Measurements from ENCODE around the gene ABI3BP. TPM values are rescaled to one million over a fixed set of nuclear protein-coding genes. Genes with fewer than 3 reads are reported as not detected.

Gene ABI3BP
- total and polyA plus RNA-seq, 4 donors, result 1.9 to 4.2 (median 2.4) TPM

GRCh38 chr3:100856821-100857220 lies 136.4 kb downstream of the ABI3BP start:
- no peak for DNase-seq (ENCODE audit: low spot score)
- 95% methylated on average over 1 of the region's 1 CpG for WGBS

GRCh38 chr3:100852840-100853239 lies 140.4 kb downstream of the ABI3BP start:
- TF ChIP-seq, protein P1, sequence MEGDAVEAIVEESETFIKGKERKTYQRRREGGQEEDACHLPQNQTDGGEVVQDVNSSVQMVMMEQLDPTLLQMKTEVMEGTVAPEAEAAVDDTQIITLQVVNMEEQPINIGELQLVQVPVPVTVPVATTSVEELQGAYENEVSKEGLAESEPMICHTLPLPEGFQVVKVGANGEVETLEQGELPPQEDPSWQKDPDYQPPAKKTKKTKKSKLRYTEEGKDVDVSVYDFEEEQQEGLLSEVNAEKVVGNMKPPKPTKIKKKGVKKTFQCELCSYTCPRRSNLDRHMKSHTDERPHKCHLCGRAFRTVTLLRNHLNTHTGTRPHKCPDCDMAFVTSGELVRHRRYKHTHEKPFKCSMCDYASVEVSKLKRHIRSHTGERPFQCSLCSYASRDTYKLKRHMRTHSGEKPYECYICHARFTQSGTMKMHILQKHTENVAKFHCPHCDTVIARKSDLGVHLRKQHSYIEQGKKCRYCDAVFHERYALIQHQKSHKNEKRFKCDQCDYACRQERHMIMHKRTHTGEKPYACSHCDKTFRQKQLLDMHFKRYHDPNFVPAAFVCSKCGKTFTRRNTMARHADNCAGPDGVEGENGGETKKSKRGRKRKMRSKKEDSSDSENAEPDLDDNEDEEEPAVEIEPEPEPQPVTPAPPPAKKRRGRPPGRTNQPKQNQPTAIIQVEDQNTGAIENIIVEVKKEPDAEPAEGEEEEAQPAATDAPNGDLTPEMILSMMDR (IDR thresholded peaks at IDR 0.05; ENCODE audit: low read depth, low read length, missing input control), result no peak
- no peak for TF ChIP-seq JUND (IDR thresholded peaks at IDR 0.05)
- TF ChIP-seq, protein P2, sequence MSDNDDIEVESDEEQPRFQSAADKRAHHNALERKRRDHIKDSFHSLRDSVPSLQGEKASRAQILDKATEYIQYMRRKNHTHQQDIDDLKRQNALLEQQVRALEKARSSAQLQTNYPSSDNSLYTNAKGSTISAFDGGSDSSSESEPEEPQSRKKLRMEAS (IDR thresholded peaks at IDR 0.05), result no peak
- no peak for TF ChIP-seq FOXA1 (IDR thresholded peaks at IDR 0.05)
- no peak for TF ChIP-seq NR2F2 (IDR thresholded peaks at IDR 0.05)
- no peak for TF ChIP-seq FOXA2 (IDR thresholded peaks at IDR 0.05)
- TF ChIP-seq, protein P3, sequence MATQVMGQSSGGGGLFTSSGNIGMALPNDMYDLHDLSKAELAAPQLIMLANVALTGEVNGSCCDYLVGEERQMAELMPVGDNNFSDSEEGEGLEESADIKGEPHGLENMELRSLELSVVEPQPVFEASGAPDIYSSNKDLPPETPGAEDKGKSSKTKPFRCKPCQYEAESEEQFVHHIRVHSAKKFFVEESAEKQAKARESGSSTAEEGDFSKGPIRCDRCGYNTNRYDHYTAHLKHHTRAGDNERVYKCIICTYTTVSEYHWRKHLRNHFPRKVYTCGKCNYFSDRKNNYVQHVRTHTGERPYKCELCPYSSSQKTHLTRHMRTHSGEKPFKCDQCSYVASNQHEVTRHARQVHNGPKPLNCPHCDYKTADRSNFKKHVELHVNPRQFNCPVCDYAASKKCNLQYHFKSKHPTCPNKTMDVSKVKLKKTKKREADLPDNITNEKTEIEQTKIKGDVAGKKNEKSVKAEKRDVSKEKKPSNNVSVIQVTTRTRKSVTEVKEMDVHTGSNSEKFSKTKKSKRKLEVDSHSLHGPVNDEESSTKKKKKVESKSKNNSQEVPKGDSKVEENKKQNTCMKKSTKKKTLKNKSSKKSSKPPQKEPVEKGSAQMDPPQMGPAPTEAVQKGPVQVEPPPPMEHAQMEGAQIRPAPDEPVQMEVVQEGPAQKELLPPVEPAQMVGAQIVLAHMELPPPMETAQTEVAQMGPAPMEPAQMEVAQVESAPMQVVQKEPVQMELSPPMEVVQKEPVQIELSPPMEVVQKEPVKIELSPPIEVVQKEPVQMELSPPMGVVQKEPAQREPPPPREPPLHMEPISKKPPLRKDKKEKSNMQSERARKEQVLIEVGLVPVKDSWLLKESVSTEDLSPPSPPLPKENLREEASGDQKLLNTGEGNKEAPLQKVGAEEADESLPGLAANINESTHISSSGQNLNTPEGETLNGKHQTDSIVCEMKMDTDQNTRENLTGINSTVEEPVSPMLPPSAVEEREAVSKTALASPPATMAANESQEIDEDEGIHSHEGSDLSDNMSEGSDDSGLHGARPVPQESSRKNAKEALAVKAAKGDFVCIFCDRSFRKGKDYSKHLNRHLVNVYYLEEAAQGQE (IDR thresholded peaks at IDR 0.05), result no peak
- TF ChIP-seq SP1 (IDR thresholded peaks at IDR 0.05), result no peak
- no peak for TF ChIP-seq RAD21 (IDR thresholded peaks at IDR 0.05)
- no peak for TF ChIP-seq HNF4G (IDR thresholded peaks at IDR 0.05)
- no peak for TF ChIP-seq EGR1 (IDR thresholded peaks at IDR 0.05; ENCODE audit: low read depth in 2 of 2)
- TF ChIP-seq GABPA (IDR thresholded peaks at IDR 0.05 in 1 of 2, conservative IDR thresholded peaks at IDR 0.05 in 1 of 2), result no peak
- no peak for TF ChIP-seq TAF1 (conservative IDR thresholded peaks at IDR 0.05)
- TF ChIP-seq RXRA (IDR thresholded peaks at IDR 0.05), result no peak
- TF ChIP-seq YY1 (IDR thresholded peaks at IDR 0.05), result no peak
- TF ChIP-seq ATF3 (IDR thresholded peaks at IDR 0.05), result no peak
- H3K27ac ChIP-seq (ENCODE audit: low read depth in 1 of 2, low read length in 2 of 2), result no peak overlapping the region
- no peak overlapping the region for H3K9ac ChIP-seq (ENCODE audit: low read depth in 1 of 2, low read length in 2 of 2)
- H3K9me3 ChIP-seq (ENCODE audit: control insufficient read depth in 4 of 4, low read length in 3 of 4), result no peaks in the 10 kb centered on the region
- H3K4me3 ChIP-seq (ENCODE audit: low read depth in 1 of 3, low read length in 3 of 3), result no peak overlapping the region
- H3K36me3 ChIP-seq (ENCODE audit: control insufficient read depth in 4 of 4, insufficient read depth in 3 of 4, low read depth in 1 of 4, low read length in 3 of 4), result no peaks in the 10 kb centered on the region
- H3K27me3 ChIP-seq (ENCODE audit: control insufficient read depth in 4 of 4, insufficient read depth in 4 of 4, low read length in 3 of 4), result peaks cover 0 to 2% (median 0%) of the 10 kb centered on the region in 4 donors
- DNase-seq (ENCODE audit: low spot score), result no peak
- WGBS, result 74% methylated on average over 3 of the region's 3 CpGs
- no peaks in the 10 kb centered on the region for H3K4me1 ChIP-seq (ENCODE audit: control insufficient read depth in 4 of 4, insufficient read depth in 4 of 4, low read length in 3 of 4)

More at GRCh38 chr3:100856821-100857220, 136.4 kb downstream of the ABI3BP start:
- Histone ChIP-seq H3K27me3 (ENCODE audit: control insufficient read depth in 4 of 4, insufficient read depth in 4 of 4, low read length in 3 of 4) (peaks cover 0 to 2% (median 0%) of the 10 kb centered on the region in 4 donors), H3K27ac (ENCODE audit: low read depth in 1 of 2, low read length in 2 of 2) (no peak overlapping the region), H3K4me1 (ENCODE audit: control insufficient read depth in 4 of 4, insufficient read depth in 4 of 4, low read length in 3 of 4) (no peaks in the 10 kb centered on the region), H3K36me3 (ENCODE audit: control insufficient read depth in 4 of 4, insufficient read depth in 3 of 4, low read depth in 1 of 4, low read length in 3 of 4) (no peaks in the 10 kb centered on the region), H3K9me3 (ENCODE audit: control insufficient read depth in 4 of 4, low read length in 3 of 4) (no peaks in the 10 kb centered on the region), H3K4me3 (ENCODE audit: low read depth in 1 of 3, low read length in 3 of 3) (no peak overlapping the region), H3K9ac (ENCODE audit: low read depth in 1 of 2, low read length in 2 of 2) (no peak overlapping the region)
- TF ChIP-seq EGR1 (IDR thresholded peaks at IDR 0.05; ENCODE audit: low read depth in 2 of 2) (no peak), RAD21 (IDR thresholded peaks at IDR 0.05) (no peak), ZBTB33 (IDR thresholded peaks at IDR 0.05) (no peak)
- TF ChIP-seq, protein P3 (IDR thresholded peaks at IDR 0.05), result no peak
